Astrocyte (in vitro differentiated cells and primary cell): ENCODE measurements around the gene SLCO3A1. TPM values are rescaled to one million over a fixed set of nuclear protein-coding genes. Genes with fewer than 3 reads are reported as not detected.

Experiments
- DNase-seq: peaks from one replicate; pipeline ENCODE4 v3.0.0-alpha.2; 2010; ENCODE audit warnings: low read depth
- FAIRE-seq: peaks from 2 replicates; lab custom pipeline; 2011; peaks lifted over from hg19 to GRCh38; lab: Jason Lieb, UNC
- H2AFZ ChIP-seq: 2 replicates; pipeline ENCODE4 v1.6.0; 2012; ENCODE audit warnings: low read depth, low read length, inconsistent platforms
- H3K27ac ChIP-seq: 2 replicates; pipeline ENCODE4 v1.5.1; 2011; ENCODE audit warnings: low read depth, low read length, inconsistent platforms
- H3K27me3 ChIP-seq: 2 replicates; pipeline ENCODE4 v1.6.0; 2011; ENCODE audit warnings: low read length, inconsistent platforms; ENCODE audit not compliant: insufficient read depth
- H3K36me3 ChIP-seq: 2 replicates; pipeline ENCODE4 v1.5.1; 2011; ENCODE audit warnings: low read length, inconsistent platforms; ENCODE audit not compliant: insufficient read depth
- H3K4me1 ChIP-seq: 2 replicates; pipeline ENCODE4 v1.5.1; 2011; ENCODE audit warnings: low read length, inconsistent platforms; ENCODE audit not compliant: insufficient read depth
- H3K4me2 ChIP-seq: 2 replicates; pipeline ENCODE4 v1.6.0; 2012; ENCODE audit warnings: low read length, inconsistent platforms
- H3K4me3 ChIP-seq: 2 replicates; pipeline ENCODE4 v1.5.1; 2011; ENCODE audit warnings: low read depth, mild to moderate bottlenecking, low read length, inconsistent platforms; ENCODE audit not compliant: insufficient read depth
- H3K79me2 ChIP-seq: 2 replicates; pipeline ENCODE4 v1.6.0; 2012; ENCODE audit warnings: mild to moderate bottlenecking, low read length, inconsistent platforms; ENCODE audit not compliant: insufficient read depth
- H3K9ac ChIP-seq: 2 replicates; pipeline ENCODE4 v1.6.0; 2012; ENCODE audit warnings: mild to moderate bottlenecking, low read length, inconsistent platforms
- H3K9me3 ChIP-seq: 2 replicates; pipeline ENCODE4 v1.5.1; 2012; ENCODE audit warnings: low read depth, mild to moderate bottlenecking, low read length, inconsistent platforms; ENCODE audit not compliant: insufficient read depth
- H4K20me1 ChIP-seq: 2 replicates; pipeline ENCODE4 v1.6.0; 2012; ENCODE audit warnings: low read length, inconsistent platforms; ENCODE audit not compliant: insufficient read depth
- H3K27ac Mint-ChIP-seq: one replicate; pipeline ENCODE4 v1.8.0; 2021; ENCODE audit warnings: mild to moderate bottlenecking, mixed read lengths; ENCODE audit not compliant: unreplicated experiment
- H3K27me3 Mint-ChIP-seq: one replicate; pipeline ENCODE4 v1.8.0; 2021; ENCODE audit warnings: low read depth, mixed read lengths; ENCODE audit not compliant: unreplicated experiment
- H3K36me3 Mint-ChIP-seq: one replicate; pipeline ENCODE4 v1.8.0; 2021; ENCODE audit warnings: low read depth, mixed read lengths; ENCODE audit not compliant: unreplicated experiment
- H3K4me1 Mint-ChIP-seq: one replicate; pipeline ENCODE4 v1.8.0; 2021; ENCODE audit warnings: low read depth, mixed read lengths; ENCODE audit not compliant: unreplicated experiment
- H3K4me3 Mint-ChIP-seq: one replicate; pipeline ENCODE4 v1.8.0; 2021; ENCODE audit warnings: mild to moderate bottlenecking, moderate library complexity, mixed read lengths; ENCODE audit not compliant: unreplicated experiment
- H3K9me3 Mint-ChIP-seq: one replicate; pipeline ENCODE4 v1.8.0; 2021; ENCODE audit warnings: mild to moderate bottlenecking, mixed read lengths; ENCODE audit not compliant: unreplicated experiment
- CTCF ChIP-seq: IDR thresholded peaks from 2 replicates; pipeline ENCODE4 v1.5.1; 2011; ENCODE audit warnings: low read depth, mild to moderate bottlenecking, inconsistent platforms, low read length, moderate library complexity; ENCODE audit not compliant: insufficient read depth
- EZH2 ChIP-seq: IDR thresholded peaks from 2 replicates; pipeline ENCODE4 v1.6.1; 2012; ENCODE audit warnings: mild to moderate bottlenecking, low read length, inconsistent platforms; ENCODE audit not compliant: insufficient read depth
- total RNA-seq: library from RNA; stranded (reverse); gene quantifications from 2 replicates; pipeline ENCODE4 v1.2.1, GENCODE V29; 2021

The SLCO3A1 gene
- total RNA-seq, 1 donor from 2014 or later = 9.4 TPM

- no peak overlapping the region for H3K27ac ChIP-seq
- no peak for FAIRE-seq
These were observed 226.2 kb downstream of the SLCO3A1 start for GRCh38 chr15:92079647-92080255.

GRCh38 chr15:92082006-92082843 is 228.7 kb downstream of the SLCO3A1 start:
- H3K36me3 ChIP-seq = no peaks in the 10 kb centered on the region
- Mint-ChIP-seq H3K9me3 (no peaks in the 10 kb centered on the region), H3K27me3 (no peaks in the 10 kb centered on the region), H3K27ac (no peak overlapping the region), H3K36me3 (no peaks in the 10 kb centered on the region), H3K4me1 (no peaks in the 10 kb centered on the region), H3K4me3 (no peak overlapping the region)
- no peaks in the 10 kb centered on the region for H3K79me2 ChIP-seq
- H3K4me1 ChIP-seq = no peaks in the 10 kb centered on the region
- no peaks in the 10 kb centered on the region for H4K20me1 ChIP-seq
- no peak overlapping the region for H3K27ac ChIP-seq
- no peaks in the 10 kb centered on the region for H3K9me3 ChIP-seq
- peak; percentile 37 for DNase-seq
- FAIRE-seq = no peak
- TF ChIP-seq CTCF (peak; percentile 90), EZH2 (no peak)
- H3K9ac ChIP-seq = no peak overlapping the region
- H3K27me3 ChIP-seq = no peaks in the 10 kb centered on the region
- H3K4me2 ChIP-seq = no peak overlapping the region
- H3K4me3 ChIP-seq = no peak overlapping the region
- H2AFZ ChIP-seq = no peak overlapping the region

More at GRCh38 chr15:92079647-92080255, 226.2 kb downstream of the SLCO3A1 start:
- TF ChIP-seq CTCF = no peak
- no peak for TF ChIP-seq EZH2
- no peaks in the 10 kb centered on the region for H3K36me3 Mint-ChIP-seq
- no peaks in the 10 kb centered on the region for H3K9me3 Mint-ChIP-seq
- Histone ChIP-seq H4K20me1 (no peaks in the 10 kb centered on the region), H3K79me2 (no peaks in the 10 kb centered on the region), H3K4me2 (no peak overlapping the region), H2AFZ (no peak overlapping the region), H3K27me3 (no peaks in the 10 kb centered on the region), H3K4me1 (peaks cover under 1% of the 10 kb centered on the region), H3K36me3 (no peaks in the 10 kb centered on the region), H3K4me3 (no peak overlapping the region), H3K9ac (no peak overlapping the region), H3K9me3 (no peaks in the 10 kb centered on the region)
- H3K4me3 Mint-ChIP-seq = no peak overlapping the region
- H3K4me1 Mint-ChIP-seq = peaks cover 2% of the 10 kb centered on the region
- DNase-seq = no peak
- no peak overlapping the region for H3K27ac Mint-ChIP-seq
- H3K27me3 Mint-ChIP-seq = no peaks in the 10 kb centered on the region

GRCh38 chr15:92083190-92083589 is 229.7 kb downstream of the SLCO3A1 start:
- H3K79me2 ChIP-seq = no peaks in the 10 kb centered on the region
- Mint-ChIP-seq H3K9me3 (no peaks in the 10 kb centered on the region), H3K36me3 (no peaks in the 10 kb centered on the region), H3K27me3 (no peaks in the 10 kb centered on the region), H3K4me1 (no peaks in the 10 kb centered on the region), H3K27ac (no peak overlapping the region), H3K4me3 (no peak overlapping the region)
- no peak overlapping the region for H2AFZ ChIP-seq
- H3K4me3 ChIP-seq = no peak overlapping the region
- TF ChIP-seq CTCF (no peak), EZH2 (no peak)
- no peaks in the 10 kb centered on the region for H3K36me3 ChIP-seq
- H3K4me2 ChIP-seq = no peak overlapping the region
- DNase-seq (no peak), FAIRE-seq (no peak)
- H3K4me1 ChIP-seq = no peaks in the 10 kb centered on the region
- no peaks in the 10 kb centered on the region for H3K27me3 ChIP-seq
- no peaks in the 10 kb centered on the region for H3K9me3 ChIP-seq
- H4K20me1 ChIP-seq = no peaks in the 10 kb centered on the region
- H3K9ac ChIP-seq = no peak overlapping the region
- H3K27ac ChIP-seq = no peak overlapping the region
